HepG2 (cell line): Measurements from ENCODE around the gene TVP23A.

ENCODE experiments used
- CTCF ChIP-seq: sonication (generic); formaldehyde crosslinking; IDR thresholded peaks from 2 replicates; pipeline ENCODE4 v1.5.0; 2020; ENCODE audit warnings: mild to moderate bottlenecking, missing genetic modification reagents, moderate library complexity
- NBN ChIP-seq: fragments of 450-650 bp; conservative IDR thresholded peaks from 2 replicates; pipeline ENCODE4 v1.6.1; 2017
- TGIF2 ChIP-seq: IDR thresholded peaks from 2 replicates; pipeline ENCODE4 v1.6.1; 2016; ENCODE audit warnings: control low read depth, missing compliant biosample characterization

DNA sequence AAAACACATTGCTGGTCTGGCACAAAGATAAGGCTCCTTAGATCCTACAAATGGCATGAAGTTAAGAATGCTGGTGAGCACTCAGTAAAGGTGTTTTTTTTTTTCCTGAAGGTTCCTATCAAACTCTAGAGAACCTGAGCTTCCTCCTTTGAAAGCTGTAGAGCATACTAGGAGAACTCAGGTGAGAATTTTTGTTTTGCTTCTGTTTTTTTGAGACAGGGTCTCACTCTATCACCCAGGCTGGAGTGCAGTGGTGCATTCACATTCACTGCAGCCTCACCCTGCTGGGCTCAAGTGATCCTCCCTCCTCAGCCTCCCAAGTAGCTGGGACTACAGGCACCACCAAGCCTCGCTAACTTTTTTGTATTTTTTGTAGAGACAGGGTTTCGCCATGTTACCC lies 37.4 kb upstream of the TVP23A start:
- TF ChIP-seq TGIF2 (CRISPR knock-in tag) (no peak), CTCF (CRISPR knock-in tag) (no peak), NBN (no peak)
